ENCODE results near the gene CHST11. TPM values are rescaled to one million over a fixed set of nuclear protein-coding genes. Genes with fewer than 3 reads are reported as not detected.
A peak's percentile ranks its signal among the peaks of the same experiment; 100 is the strongest.

Gene CHST11
- total and polyA plus RNA-seq, 7 experiments from 2014 or later, result 23.4 to 74.3 (median 32.0) TPM

DNA sequence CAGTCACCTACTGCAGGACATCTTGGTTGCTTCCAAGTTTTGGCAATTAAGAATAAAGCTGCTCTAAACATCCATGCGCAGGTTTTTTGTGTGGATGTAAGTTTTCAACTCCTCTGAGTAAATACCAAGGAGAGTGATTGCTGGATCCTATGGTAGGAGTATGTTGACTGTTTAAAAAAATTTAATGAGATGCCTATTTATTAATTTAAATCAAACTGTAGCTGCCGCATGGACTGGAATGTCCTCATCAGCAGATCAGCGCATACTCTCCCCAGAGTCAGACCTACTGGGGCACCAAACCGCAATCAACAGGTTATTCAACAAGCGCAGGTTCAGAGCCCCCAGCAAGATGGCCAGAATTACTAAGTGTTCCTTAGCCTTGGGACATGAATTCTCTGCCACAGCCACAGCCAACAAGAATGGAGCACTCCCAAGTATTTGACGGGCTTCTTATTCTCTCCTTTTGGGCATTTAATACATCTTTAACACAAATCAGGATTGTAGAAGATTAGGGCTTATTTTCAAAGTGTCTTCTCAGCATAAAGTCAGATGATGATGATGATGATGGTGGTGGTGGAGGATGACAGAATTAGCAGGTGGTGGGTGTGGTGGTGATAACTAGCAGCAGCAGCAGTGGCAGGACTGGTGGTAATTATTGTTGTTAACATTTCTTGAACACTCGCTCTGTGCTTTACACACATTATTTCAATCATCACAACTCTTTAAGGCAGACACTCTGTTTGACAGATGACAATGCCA, 170.7 kb downstream of the CHST11 start:
- H3K27ac ChIP-seq (ENCODE audit: low read depth, low read length), result no peak overlapping the region
- intact Hi-C loops (cut with micrococcal nuclease), result no loop called here
- H3K4me1 Mint-ChIP-seq, result peaks cover 15 to 43% (median 36%) of the 10 kb centered on the region in 7 donors
- no peaks in the 10 kb centered on the region for H3K9me3 Mint-ChIP-seq
- H3K9me3 ChIP-seq (ENCODE audit: control insufficient read depth in 2 of 3, low read length in 3 of 3), result no peaks in the 10 kb centered on the region
- H3K27ac Mint-ChIP-seq, result no peak overlapping the region
- ChIA-PET POLR2A (no interaction called here), CTCF (no interaction called here)
- ATAC-seq (no peak), DNase-seq (no peak)
- H3K27me3 Mint-ChIP-seq, result no peaks in the 10 kb centered on the region
- H3K4me1 ChIP-seq (ENCODE audit: control insufficient read depth in 2 of 2, insufficient read depth in 2 of 2, low read length in 2 of 2), result no peaks in the 10 kb centered on the region
- H3K4me3 ChIP-seq (ENCODE audit: low read length), result no peak overlapping the region
- H3K36me3 ChIP-seq (ENCODE audit: control insufficient read depth in 2 of 3, insufficient read depth in 3 of 3, low read length in 3 of 3), result no peaks in the 10 kb centered on the region
- H3K4me3 Mint-ChIP-seq, result no peak overlapping the region
- peaks cover 0 to 19% (median 13%) of the 10 kb centered on the region in 5 donors for H3K36me3 Mint-ChIP-seq
- H3K27me3 ChIP-seq (ENCODE audit: control insufficient read depth in 2 of 2, insufficient read depth in 2 of 2, low read length in 2 of 2), result no peaks in the 10 kb centered on the region

DNA sequence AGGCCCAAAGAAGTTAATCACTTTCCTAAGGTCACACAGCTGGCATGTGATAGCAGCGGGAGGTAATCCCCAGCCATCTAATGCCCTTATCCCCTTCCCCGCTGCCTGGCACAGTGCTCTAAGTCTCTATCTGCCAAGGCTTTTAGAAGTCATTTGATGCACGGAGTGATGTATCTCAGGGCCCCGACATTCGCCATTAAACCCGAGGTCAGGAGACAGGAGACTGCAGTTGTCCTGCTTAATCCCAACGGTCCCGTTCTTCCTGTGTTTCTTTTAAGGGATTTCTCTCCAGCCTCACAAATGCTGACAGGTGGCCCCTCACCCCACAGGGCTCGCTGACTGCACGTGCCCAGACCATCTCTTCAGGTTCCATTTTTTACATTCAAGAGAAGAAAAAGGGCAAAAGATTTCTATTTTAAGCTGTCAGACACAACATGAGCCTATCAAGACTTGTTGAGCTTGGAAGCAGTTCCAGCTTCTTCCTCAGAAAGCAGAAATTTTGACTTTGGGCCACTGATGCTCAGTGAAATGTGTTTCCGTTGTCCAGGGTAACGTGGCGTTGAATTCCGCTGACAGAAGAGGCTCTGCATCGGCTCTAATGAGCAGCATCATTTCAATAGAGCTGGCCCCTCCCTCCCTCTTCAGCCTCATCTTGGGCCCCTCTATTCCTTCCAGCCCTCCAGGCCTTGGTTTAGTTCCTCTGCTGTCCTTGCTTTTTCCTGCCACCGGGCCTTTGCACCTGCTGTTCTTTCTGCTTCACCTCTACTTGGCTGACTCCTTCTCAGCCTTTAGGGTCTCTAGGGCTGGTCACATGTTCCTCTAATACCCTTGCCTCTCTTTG, 171.5 kb downstream of the CHST11 start:
- peak overlapping the region in 3 of 9 donors; percentile 41 to 87 (median 65) for H3K27ac Mint-ChIP-seq
- POLR2A ChIA-PET, result no interaction called here

DNA sequence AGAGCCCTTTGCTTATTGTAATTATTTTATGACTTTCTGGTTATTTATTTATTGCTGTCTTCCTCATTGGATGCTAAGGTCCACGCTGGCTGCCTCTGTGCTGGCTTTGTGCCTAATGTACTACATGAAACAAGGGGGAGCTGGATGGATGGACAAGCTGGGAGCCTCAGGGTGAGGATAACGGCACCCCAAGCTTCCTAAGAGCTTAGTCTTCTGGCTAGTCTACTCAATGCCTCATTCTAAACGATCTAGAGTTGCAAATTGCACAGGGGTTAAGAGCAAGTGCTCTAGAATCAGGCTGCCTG, 172.0 kb downstream of the CHST11 start:
- intact Hi-C loops (cut with micrococcal nuclease), result no loop called here
- DNase-seq, result no peak
- CTCF ChIA-PET, result no interaction called here
- Histone ChIP-seq H3K4me3 (ENCODE audit: low read length) (no peak overlapping the region), H3K9me3 (ENCODE audit: control insufficient read depth in 2 of 3, low read length in 3 of 3) (no peaks in the 10 kb centered on the region), H3K27me3 (ENCODE audit: control insufficient read depth in 2 of 2, insufficient read depth in 2 of 2, low read length in 2 of 2) (no peaks in the 10 kb centered on the region), H3K4me1 (ENCODE audit: control insufficient read depth in 2 of 2, insufficient read depth in 2 of 2, low read length in 2 of 2) (no peaks in the 10 kb centered on the region), H3K36me3 (ENCODE audit: control insufficient read depth in 2 of 3, insufficient read depth in 3 of 3, low read length in 3 of 3) (no peaks in the 10 kb centered on the region), H3K27ac (ENCODE audit: low read depth, low read length) (no peak overlapping the region)
- no peaks in the 10 kb centered on the region for H3K9me3 Mint-ChIP-seq
- peaks cover 8 to 40% (median 25%) of the 10 kb centered on the region in 7 donors for H3K4me1 Mint-ChIP-seq
- no peak overlapping the region for H3K4me3 Mint-ChIP-seq
- POLR2A ChIA-PET, result no interaction called here
- peaks cover 0 to 20% (median 13%) of the 10 kb centered on the region in 5 donors for H3K36me3 Mint-ChIP-seq
- H3K27me3 Mint-ChIP-seq, result no peaks in the 10 kb centered on the region
- H3K27ac Mint-ChIP-seq, result peak overlapping the region in 3 of 9 donors; percentile 41 to 65 (median 53)
- ATAC-seq, result no peak

More for the DNA sequence above, 171.5 kb downstream of the CHST11 start:
- no peak overlapping the region for H3K4me3 Mint-ChIP-seq
- Histone ChIP-seq H3K4me1 (ENCODE audit: control insufficient read depth in 2 of 2, insufficient read depth in 2 of 2, low read length in 2 of 2) (no peaks in the 10 kb centered on the region), H3K9me3 (ENCODE audit: control insufficient read depth in 2 of 3, low read length in 3 of 3) (no peaks in the 10 kb centered on the region), H3K27ac (ENCODE audit: low read depth, low read length) (no peak overlapping the region), H3K27me3 (ENCODE audit: control insufficient read depth in 2 of 2, insufficient read depth in 2 of 2, low read length in 2 of 2) (no peaks in the 10 kb centered on the region), H3K4me3 (ENCODE audit: low read length) (no peak overlapping the region), H3K36me3 (ENCODE audit: control insufficient read depth in 2 of 3, insufficient read depth in 3 of 3, low read length in 3 of 3) (no peaks in the 10 kb centered on the region)
- peaks cover 0 to 18% (median 11%) of the 10 kb centered on the region in 5 donors for H3K36me3 Mint-ChIP-seq
- CTCF ChIA-PET, result no interaction called here
- peaks cover 8 to 41% (median 28%) of the 10 kb centered on the region in 7 donors for H3K4me1 Mint-ChIP-seq
- H3K27me3 Mint-ChIP-seq, result no peaks in the 10 kb centered on the region
- no peak for ATAC-seq
- H3K9me3 Mint-ChIP-seq, result no peaks in the 10 kb centered on the region
- DNase-seq, result no peak
- intact Hi-C loops (cut with micrococcal nuclease), result no loop called here

- Mint-ChIP-seq H3K4me3 (no peak overlapping the region), H3K27me3 (no peaks in the 10 kb centered on the region), H3K9me3 (no peaks in the 10 kb centered on the region), H3K27ac (peak overlapping the region in 1 of 9 donors; percentile 70), H3K4me1 (peaks cover 14 to 36% (median 24%) of the 10 kb centered on the region in 7 donors), H3K36me3 (peaks cover 0 to 26% (median 20%) of the 10 kb centered on the region in 5 donors)
- no peak for ATAC-seq
- no peak for DNase-seq
- Histone ChIP-seq H3K27me3 (ENCODE audit: control insufficient read depth in 2 of 2, insufficient read depth in 2 of 2, low read length in 2 of 2) (no peaks in the 10 kb centered on the region), H3K9me3 (ENCODE audit: control insufficient read depth in 2 of 3, low read length in 3 of 3) (no peaks in the 10 kb centered on the region), H3K4me3 (ENCODE audit: low read length) (no peak overlapping the region), H3K36me3 (ENCODE audit: control insufficient read depth in 2 of 3, insufficient read depth in 3 of 3, low read length in 3 of 3) (no peaks in the 10 kb centered on the region), H3K4me1 (ENCODE audit: control insufficient read depth in 2 of 2, insufficient read depth in 2 of 2, low read length in 2 of 2) (no peaks in the 10 kb centered on the region), H3K27ac (ENCODE audit: low read depth, low read length) (no peak overlapping the region)
- intact Hi-C loops (cut with micrococcal nuclease), result no loop called here
- CTCF ChIA-PET, result no interaction called here
- POLR2A ChIA-PET, result no interaction called here
These were observed 173.5 kb downstream of the CHST11 start for GRCh38 chr12:104630230-104630670.

GRCh38 chr12:104631867-104632266, 175.1 kb downstream of the CHST11 start:
- ChIA-PET POLR2A (no interaction called here), CTCF (no interaction called here)
- H3K9me3 ChIP-seq (ENCODE audit: control insufficient read depth in 2 of 3, low read length in 3 of 3), result no peaks in the 10 kb centered on the region
- H3K27ac ChIP-seq (ENCODE audit: low read depth, low read length), result no peak overlapping the region
- H3K4me1 ChIP-seq (ENCODE audit: control insufficient read depth in 2 of 2, insufficient read depth in 2 of 2, low read length in 2 of 2), result peaks cover 0 to 8% of the 10 kb centered on the region in 2 donors
- H3K36me3 Mint-ChIP-seq, result peaks cover 0 to 26% (median 18%) of the 10 kb centered on the region in 5 donors
- peak overlapping the region in 2 of 9 donors; percentile 2 to 39 for H3K27ac Mint-ChIP-seq
- ATAC-seq, result no peak
- no peak for DNase-seq
- intact Hi-C loops (cut with micrococcal nuclease), result no loop called here
- peaks cover 14 to 36% (median 23%) of the 10 kb centered on the region in 7 donors for H3K4me1 Mint-ChIP-seq
- H3K4me3 Mint-ChIP-seq, result no peak overlapping the region
- H3K27me3 ChIP-seq (ENCODE audit: control insufficient read depth in 2 of 2, insufficient read depth in 2 of 2, low read length in 2 of 2), result no peaks in the 10 kb centered on the region
- no peaks in the 10 kb centered on the region for H3K9me3 Mint-ChIP-seq
- H3K36me3 ChIP-seq (ENCODE audit: control insufficient read depth in 2 of 3, insufficient read depth in 3 of 3, low read length in 3 of 3), result no peaks in the 10 kb centered on the region
- no peaks in the 10 kb centered on the region for H3K27me3 Mint-ChIP-seq
- no peak overlapping the region for H3K4me3 ChIP-seq (ENCODE audit: low read length)

GRCh38 chr12:104632724-104633201, 176.0 kb downstream of the CHST11 start:
- Histone ChIP-seq H3K4me1 (ENCODE audit: control insufficient read depth in 2 of 2, insufficient read depth in 2 of 2, low read length in 2 of 2) (peaks cover 0 to 12% of the 10 kb centered on the region in 2 donors), H3K27me3 (ENCODE audit: control insufficient read depth in 2 of 2, insufficient read depth in 2 of 2, low read length in 2 of 2) (no peaks in the 10 kb centered on the region), H3K36me3 (ENCODE audit: control insufficient read depth in 2 of 3, insufficient read depth in 3 of 3, low read length in 3 of 3) (no peaks in the 10 kb centered on the region), H3K9me3 (ENCODE audit: control insufficient read depth in 2 of 3, low read length in 3 of 3) (no peaks in the 10 kb centered on the region), H3K27ac (ENCODE audit: low read depth, low read length) (no peak overlapping the region), H3K4me3 (ENCODE audit: low read length) (no peak overlapping the region)
- ATAC-seq, result no peak
- POLR2A ChIA-PET, result interaction anchor here (0.9 kb wide), 1 partner anchor 23 kb away, joined by 4 read pairs; no protein-coding TSS in a partner anchor
- intact Hi-C loops (cut with micrococcal nuclease), result no loop called here
- Mint-ChIP-seq H3K4me1 (peaks cover 18 to 37% (median 27%) of the 10 kb centered on the region in 7 donors), H3K9me3 (no peaks in the 10 kb centered on the region), H3K27ac (no peak overlapping the region), H3K27me3 (no peaks in the 10 kb centered on the region), H3K36me3 (peaks cover 0 to 22% (median 16%) of the 10 kb centered on the region in 5 donors), H3K4me3 (no peak overlapping the region)
- CTCF ChIA-PET, result no interaction called here
- no peak for DNase-seq
